SK-N-MC (cell line): ENCODE data around the gene MAGI2.

Experiments
- EZH2 ChIP-seq: fragments of 200-600 bp; sonication (generic); IDR thresholded peaks from one replicate; pipeline ENCODE4 v1.6.1; 2017; ENCODE audit warnings: antibody characterized with exemption
- FOXP2 ChIP-seq: optimal IDR thresholded peaks from 2 replicates; pipeline ENCODE3; 2011; ENCODE audit warnings: mild to moderate bottlenecking, moderate library complexity; ENCODE audit not compliant: insufficient read depth; ENCODE audit errors: extremely low read length, control extremely low read depth
- POLR2AphosphoS5 ChIP-seq: IDR thresholded peaks from 2 replicates; pipeline ENCODE4 v1.6.1; 2012; ENCODE audit warnings: mild to moderate bottlenecking, low read depth, low read length, borderline replicate concordance

DNA sequence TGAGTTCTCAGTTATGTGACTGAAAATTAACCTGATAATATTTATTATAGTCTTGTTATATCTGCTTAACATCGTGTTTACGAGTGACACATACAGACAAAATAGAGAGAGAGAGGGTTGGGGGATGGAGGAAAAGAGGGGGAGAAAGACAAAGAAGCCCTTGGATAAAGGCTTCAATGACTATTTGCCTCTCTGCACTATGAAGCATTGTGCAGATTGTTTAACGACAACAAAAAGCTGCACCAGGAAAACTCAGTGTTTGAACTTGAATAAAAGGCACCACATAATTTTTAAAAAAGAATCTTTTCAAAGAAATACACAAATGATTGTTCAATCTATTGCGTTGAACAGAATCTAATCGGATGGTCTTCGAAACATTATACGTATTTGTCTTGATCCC is 27.8 kb downstream of the MAGI2 start:
- TF ChIP-seq POLR2AphosphoS5 (no peak), EZH2 (no peak), FOXP2 (no peak)
